H1 (cell line): ENCODE data around the gene BOK.

Experiments used
- ATF2 ChIP-seq: IDR thresholded peaks from 2 replicates; pipeline ENCODE4 v1.6.1; 2012; ENCODE audit warnings: low read length, inconsistent platforms
- BRCA1 ChIP-seq: IDR thresholded peaks from 2 replicates; pipeline ENCODE4 v1.6.1; 2012; ENCODE audit warnings: low read depth, low read length, improper control_type of control experiment
- CHD2 ChIP-seq: IDR thresholded peaks from 2 replicates; pipeline ENCODE4 v1.6.1; 2012; ENCODE audit warnings: low read length, improper control_type of control experiment
- CTCF ChIP-seq, 3 experiments: IDR thresholded peaks; 1 replicate in 2 of 3; 2 replicates in 1 of 3; pipeline versions ENCODE4 v1.5.1 to v1.6.1; 2011; ENCODE audit warnings: low read length in 3 of 3, mild to moderate bottlenecking in 3 of 3, inconsistent platforms in 2 of 3, low read depth in 1 of 3, moderate library complexity in 1 of 3; ENCODE audit not compliant: insufficient read depth in 1 of 3; ENCODE audit errors: control extremely low read depth in 1 of 3
- EP300 ChIP-seq, 2 experiments: IDR thresholded peaks; 1 replicate in 1 of 2; 2 replicates in 1 of 2; pipeline ENCODE4 v1.6.1; 2011 to 2012; ENCODE audit warnings: low read depth in 2 of 2, low read length in 2 of 2, mild to moderate bottlenecking in 2 of 2, borderline replicate concordance in 1 of 2, inconsistent platforms in 1 of 2, moderate library complexity in 1 of 2
- JUND ChIP-seq: IDR thresholded peaks from 2 replicates; pipeline ENCODE4 v1.6.1; 2011; ENCODE audit warnings: mild to moderate bottlenecking, improper control_type of control experiment, low read length
- NRF1 ChIP-seq: IDR thresholded peaks from 2 replicates; pipeline ENCODE4 v1.6.1; 2011; ENCODE audit warnings: mild to moderate bottlenecking, low read depth, low read length, improper control_type of control experiment
- POLR2A ChIP-seq, 2 experiments: IDR thresholded peaks; 1 replicate in 1 of 2; 2 replicates in 1 of 2; pipeline ENCODE4 v1.6.1; 2011; ENCODE audit warnings: low read depth in 2 of 2, low read length in 2 of 2, mild to moderate bottlenecking in 2 of 2; ENCODE audit errors: control extremely low read depth in 1 of 2
- RAD21 ChIP-seq, 2 experiments: IDR thresholded peaks in 1 of 2; conservative IDR thresholded peaks in 1 of 2; 2 replicates each; pipeline ENCODE4 v1.6.1; 2011; ENCODE audit warnings: low read depth in 2 of 2, low read length in 2 of 2, improper control_type of control experiment in 1 of 2, inconsistent platforms in 1 of 2, mild to moderate bottlenecking in 1 of 2, moderate library complexity in 1 of 2
- TBP ChIP-seq: IDR thresholded peaks from 2 replicates; pipeline ENCODE4 v1.6.1; 2011; ENCODE audit warnings: low read depth, low read length, improper control_type of control experiment
- TCF12 ChIP-seq: IDR thresholded peaks from 2 replicates; pipeline ENCODE4 v1.6.1; 2011; ENCODE audit warnings: low read depth, mild to moderate bottlenecking, low read length
- USF2 ChIP-seq: IDR thresholded peaks from 2 replicates; pipeline ENCODE4 v1.6.1; 2011; ENCODE audit warnings: low read length, improper control_type of control experiment

- TF ChIP-seq CTCF (IDR thresholded peaks at IDR 0.05; ENCODE audit: control extremely low read depth in 1 of 3, insufficient read depth in 1 of 3, low read depth in 1 of 3, low read length in 3 of 3) (no peak), EP300 (IDR thresholded peaks at IDR 0.05; ENCODE audit: borderline replicate concordance in 1 of 2, low read depth in 2 of 2, low read length in 2 of 2) (no peak), NRF1 (no peak), POLR2A (IDR thresholded peaks at IDR 0.05; ENCODE audit: control extremely low read depth in 1 of 2, low read depth in 2 of 2, low read length in 2 of 2) (no peak), JUND (no peak), BRCA1 (no peak), TCF12 (no peak), USF2 (no peak), TBP (no peak), CHD2 (no peak), RAD21 (IDR thresholded peaks at IDR 0.05 in 1 of 2, conservative IDR thresholded peaks at IDR 0.05 in 1 of 2; ENCODE audit: low read depth in 2 of 2, low read length in 2 of 2) (no peak), ATF2 (no peak)
Measured at GRCh38 chr2:241586564-241587264, 28.2 kb downstream of the BOK start.
